Measurements from ENCODE around the gene CDT1.

DNA sequence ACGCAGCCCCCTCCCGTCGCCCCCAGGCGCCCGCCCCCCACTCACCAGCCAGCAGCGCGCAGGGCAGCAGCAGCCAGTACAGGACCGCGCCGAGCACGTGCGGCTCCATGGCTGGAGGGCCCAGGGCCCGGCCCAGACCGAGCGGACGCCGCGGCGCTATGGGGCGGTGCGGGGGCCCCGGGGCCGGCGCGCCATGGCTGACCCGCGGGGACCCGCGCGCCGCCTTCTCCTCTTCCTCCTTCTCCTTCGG, 18.8 kb upstream of the CDT1 start:
- TF ChIP-seq GATA3 (IDR thresholded peaks at IDR 0.05; ENCODE audit: low read depth, low read length) (no peak), GATA2 (IDR thresholded peaks at IDR 0.05; ENCODE audit: low read depth, low read length) (no peak)

Data from SH-SY5Y (cell line).